GM12872 (cell line): ENCODE data around the gene EEF1AKMT3.

Source experiments
- TF ChIP-seq, protein P1 (sequence below): IDR thresholded peaks from 3 replicates; pipeline ENCODE4 v1.5.1; 2011; ENCODE audit warnings: low read depth, mild to moderate bottlenecking, low read length, moderate library complexity; ENCODE audit not compliant: insufficient read depth

The EEF1AKMT3 gene

GRCh38 chr12:57765698-57766463 is 6.5 kb upstream of the EEF1AKMT3 start:
- TF ChIP-seq, protein P1, sequence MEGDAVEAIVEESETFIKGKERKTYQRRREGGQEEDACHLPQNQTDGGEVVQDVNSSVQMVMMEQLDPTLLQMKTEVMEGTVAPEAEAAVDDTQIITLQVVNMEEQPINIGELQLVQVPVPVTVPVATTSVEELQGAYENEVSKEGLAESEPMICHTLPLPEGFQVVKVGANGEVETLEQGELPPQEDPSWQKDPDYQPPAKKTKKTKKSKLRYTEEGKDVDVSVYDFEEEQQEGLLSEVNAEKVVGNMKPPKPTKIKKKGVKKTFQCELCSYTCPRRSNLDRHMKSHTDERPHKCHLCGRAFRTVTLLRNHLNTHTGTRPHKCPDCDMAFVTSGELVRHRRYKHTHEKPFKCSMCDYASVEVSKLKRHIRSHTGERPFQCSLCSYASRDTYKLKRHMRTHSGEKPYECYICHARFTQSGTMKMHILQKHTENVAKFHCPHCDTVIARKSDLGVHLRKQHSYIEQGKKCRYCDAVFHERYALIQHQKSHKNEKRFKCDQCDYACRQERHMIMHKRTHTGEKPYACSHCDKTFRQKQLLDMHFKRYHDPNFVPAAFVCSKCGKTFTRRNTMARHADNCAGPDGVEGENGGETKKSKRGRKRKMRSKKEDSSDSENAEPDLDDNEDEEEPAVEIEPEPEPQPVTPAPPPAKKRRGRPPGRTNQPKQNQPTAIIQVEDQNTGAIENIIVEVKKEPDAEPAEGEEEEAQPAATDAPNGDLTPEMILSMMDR, result no peak

GRCh38 chr12:57766464-57767304 is 5.7 kb upstream of the EEF1AKMT3 start, which contains the start of gene CYP27B1:
Gene CYP27B1, minus strand, starts transcription at chr12:57767078. Its CDS starts 37 bp downstream, at chr12:57767041.
- TF ChIP-seq, protein P1, result no peak

GRCh38 chr12:57767305-57767698 is 5.1 kb upstream of the EEF1AKMT3 start:
- TF ChIP-seq, protein P1, result no peak

- TF ChIP-seq, protein P1, result no peak
Observed at GRCh38 chr12:57767876-57768275, 4.5 kb upstream of the EEF1AKMT3 start.

DNA sequence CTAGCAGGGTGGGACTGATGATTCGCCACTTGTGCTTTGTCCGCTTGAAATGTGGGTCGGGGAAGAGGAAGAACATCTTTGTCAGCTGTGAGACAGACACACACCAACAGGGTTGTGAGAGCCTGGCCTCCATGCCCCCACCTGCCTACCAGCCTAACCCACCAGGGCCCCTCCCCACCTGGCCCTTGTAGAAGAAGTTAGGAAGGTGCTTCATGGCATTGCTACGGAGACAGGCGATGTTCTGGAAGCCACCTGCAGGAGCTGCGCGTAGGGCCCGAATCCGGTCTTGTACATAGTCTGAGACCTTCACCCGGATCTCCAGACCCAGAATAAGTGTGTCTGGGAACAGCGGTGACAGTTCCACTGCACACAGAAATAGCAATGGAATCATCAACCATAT is 2.8 kb upstream of the EEF1AKMT3 start:
- TF ChIP-seq, protein P1, result no peak

DNA sequence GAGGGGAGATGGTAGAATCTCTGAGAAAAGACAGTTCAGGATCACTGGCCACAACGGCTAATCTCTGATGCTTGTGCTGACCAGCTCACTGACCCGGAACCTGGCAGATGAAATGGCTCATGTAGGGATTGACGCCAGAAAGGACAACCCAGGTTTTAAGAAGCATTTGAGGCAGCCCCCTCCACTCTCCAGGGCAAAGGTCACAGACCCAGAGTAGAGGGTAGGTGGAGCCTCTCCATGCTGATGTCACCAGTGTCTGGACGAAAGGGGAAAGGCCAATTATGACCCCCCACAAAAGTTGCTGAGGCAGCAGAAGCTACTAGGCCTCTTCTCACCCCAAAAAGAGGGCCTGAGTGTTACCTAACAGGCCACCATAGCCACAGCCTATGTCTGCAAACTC is 1.7 kb upstream of the EEF1AKMT3 start:
- TF ChIP-seq, protein P1, result no peak

GRCh38 chr12:57771236-57771872 is 1.1 kb upstream of the EEF1AKMT3 start:
- TF ChIP-seq, protein P1, result no peak
